ENCODE data around the gene SHISA9.

The SHISA9 gene

GRCh38 chr16:12959072-12959471, 57.7 kb downstream of the SHISA9 start:
- DNase-seq, result no peak

DNA sequence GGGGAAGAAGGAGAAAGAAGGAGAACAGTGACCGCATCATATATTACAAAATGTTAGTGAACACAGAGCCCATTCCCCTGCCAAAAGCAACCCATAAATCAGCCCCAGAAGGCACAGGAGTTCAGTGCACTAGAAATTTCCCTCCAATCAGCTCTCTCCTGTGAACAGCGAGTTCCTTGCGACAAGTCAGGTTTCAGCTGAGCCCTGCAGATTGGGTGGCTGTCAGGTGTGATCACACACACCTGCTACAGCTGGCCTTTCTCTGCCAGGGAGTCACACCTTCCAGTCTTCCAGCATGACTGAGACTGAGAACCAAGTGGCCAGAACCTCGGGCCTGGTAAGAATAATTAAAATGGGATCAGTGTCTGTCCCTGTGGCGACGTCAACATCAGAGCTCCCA, 60.2 kb downstream of the SHISA9 start:
- DNase-seq, result no peak

- DNase-seq, result no peak
Observed at GRCh38 chr16:12964461-12964860, 63.1 kb downstream of the SHISA9 start.

GRCh38 chr16:12965274-12965804, 63.9 kb downstream of the SHISA9 start:
- DNase-seq, result no peak

DNA sequence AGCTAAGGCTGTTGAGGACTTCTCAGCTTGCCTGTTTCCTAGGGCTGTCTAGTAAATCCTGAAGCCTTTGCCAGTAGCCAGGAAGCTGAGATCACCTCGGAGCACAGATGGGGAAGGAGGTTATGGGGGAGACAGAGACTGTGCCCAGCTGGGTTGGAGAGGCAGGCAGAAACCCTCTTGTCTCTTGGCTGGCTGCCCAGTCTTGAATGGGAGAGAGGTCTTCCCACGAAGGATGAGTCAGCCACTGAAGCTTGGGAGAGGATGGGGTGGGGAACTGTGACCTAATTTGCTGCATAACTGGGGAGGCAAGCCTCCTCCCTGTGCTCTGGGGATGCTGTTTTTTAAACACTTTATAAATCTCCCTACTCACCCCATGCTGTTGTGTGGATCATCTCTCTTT, 69.8 kb downstream of the SHISA9 start:
- DNase-seq, result peak; percentile 20 to 53

DNA sequence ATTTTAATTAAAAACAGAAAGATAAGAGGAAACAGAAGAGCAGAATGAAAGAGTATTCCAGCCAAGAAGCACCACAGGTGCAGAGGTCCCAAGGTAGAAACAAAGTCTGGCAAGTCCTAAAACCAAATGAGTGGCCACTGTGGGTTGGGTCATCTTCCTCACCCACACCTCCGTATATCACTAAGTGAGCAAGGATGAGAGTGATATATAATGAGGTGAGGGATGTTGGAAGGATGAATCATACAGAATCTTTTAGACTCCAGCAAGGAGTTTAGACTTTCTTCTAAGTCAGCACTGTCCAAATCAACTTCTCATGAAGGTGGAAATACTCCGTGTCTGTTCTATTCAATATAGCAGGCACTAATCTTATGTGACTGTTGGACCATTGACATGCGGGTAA, 70.8 kb downstream of the SHISA9 start:
- no peak for DNase-seq

GRCh38 chr16:12975766-12976165, 74.4 kb downstream of the SHISA9 start:
- no peak for DNase-seq

DNA sequence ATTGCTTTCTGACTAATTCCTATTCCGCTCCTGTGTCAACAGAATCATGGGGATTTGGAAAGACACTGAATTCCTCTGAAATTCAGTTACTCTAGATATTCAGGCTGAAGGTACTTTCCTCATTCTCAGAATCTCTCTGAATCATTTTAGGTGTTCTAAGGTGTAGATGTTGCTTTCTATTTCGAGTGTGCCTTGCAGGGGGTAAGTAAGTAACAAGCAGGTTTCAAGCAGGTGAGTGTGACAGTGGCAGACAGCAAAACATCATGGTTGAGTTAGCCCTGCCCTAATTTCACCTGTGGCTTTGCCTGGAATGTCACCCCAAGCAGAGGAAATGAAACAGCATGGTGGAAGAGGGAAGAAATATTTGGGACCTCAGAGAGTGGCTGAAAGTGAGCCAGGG, 75.1 kb downstream of the SHISA9 start:
- no peak for DNase-seq

- no peak for DNase-seq
Observed at GRCh38 chr16:12976936-12977335, 75.5 kb downstream of the SHISA9 start.

GRCh38 chr16:12985516-12985915, 84.1 kb downstream of the SHISA9 start:
- DNase-seq, result no peak

DNA sequence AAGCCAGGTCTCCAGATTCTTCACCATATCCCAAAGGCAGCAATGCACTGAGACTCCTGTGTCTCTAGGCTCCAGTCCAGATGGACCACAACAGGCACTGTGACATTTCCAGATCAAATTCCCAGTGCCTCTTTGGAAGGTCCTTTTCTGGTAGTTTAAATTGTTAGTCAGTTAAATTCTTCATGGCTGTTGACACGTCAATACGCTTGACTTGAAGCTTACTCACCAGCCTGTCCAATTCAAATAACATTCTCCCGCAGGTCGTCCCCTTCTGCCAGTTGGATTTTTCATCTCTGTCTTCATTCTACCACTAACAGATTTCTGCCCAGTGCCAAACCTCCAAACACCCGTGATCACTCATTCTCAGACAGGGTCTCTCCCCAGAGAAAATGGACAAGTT, 86.7 kb downstream of the SHISA9 start:
- DNase-seq, result no peak

DNA sequence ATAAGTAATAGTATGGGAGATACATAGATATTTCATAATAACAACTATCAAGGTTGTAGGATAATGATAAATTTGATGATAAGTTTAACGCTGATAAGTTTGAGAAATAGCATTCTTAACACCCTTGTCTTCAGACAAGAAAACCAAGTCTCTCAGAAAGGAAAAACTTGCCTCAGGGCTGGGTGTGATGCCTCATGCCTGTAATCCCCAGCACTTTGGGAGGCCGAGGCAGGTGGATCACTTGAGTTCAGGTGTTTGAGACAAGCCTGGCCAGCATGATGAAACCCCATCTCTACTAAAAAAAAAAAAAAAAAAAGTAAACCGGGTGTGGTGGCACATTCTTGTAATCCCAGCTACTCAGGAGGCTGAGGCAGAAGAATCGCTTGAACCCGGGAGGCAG, 90.7 kb downstream of the SHISA9 start:
- DNase-seq, result no peak

GRCh38 chr16:12994402-12994801, 93.0 kb downstream of the SHISA9 start:
- no peak for DNase-seq

- DNase-seq, result no peak
Observed at GRCh38 chr16:12995721-12996372, 94.4 kb downstream of the SHISA9 start.

DNA sequence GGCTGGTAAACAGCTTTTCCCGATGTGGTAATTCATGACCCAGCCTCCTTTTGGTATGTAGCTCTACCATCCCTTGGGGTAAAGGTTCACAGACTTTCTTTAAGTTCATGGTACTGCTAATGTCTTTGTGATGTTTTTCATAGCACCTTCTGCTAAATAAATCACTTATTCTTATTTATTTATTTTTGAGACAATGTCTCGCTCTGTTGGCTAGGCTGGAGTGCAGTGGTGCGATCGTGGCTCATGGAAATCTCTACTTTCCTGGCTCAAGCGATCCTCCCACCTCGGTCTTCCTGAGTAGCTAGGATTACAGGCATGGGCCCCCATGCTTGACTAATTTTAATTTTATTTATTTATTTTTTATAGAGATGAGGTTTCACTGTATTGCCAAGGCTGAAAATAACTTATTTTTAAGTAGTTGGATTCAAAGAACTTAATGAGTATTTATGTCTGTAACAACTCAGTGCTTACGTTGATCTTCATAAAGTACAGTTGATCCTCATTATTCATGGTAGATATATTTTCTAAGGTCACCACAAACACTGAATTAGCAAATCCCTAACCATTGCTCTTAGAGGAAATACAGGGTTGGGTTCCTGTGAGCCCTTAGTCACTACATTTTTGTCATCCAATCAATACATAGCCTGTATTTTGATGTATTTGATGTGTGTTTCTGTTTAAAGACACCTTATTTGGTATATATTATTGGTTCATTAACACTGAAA, 97.1 kb downstream of the SHISA9 start:
- DNase-seq, result no peak

DNA sequence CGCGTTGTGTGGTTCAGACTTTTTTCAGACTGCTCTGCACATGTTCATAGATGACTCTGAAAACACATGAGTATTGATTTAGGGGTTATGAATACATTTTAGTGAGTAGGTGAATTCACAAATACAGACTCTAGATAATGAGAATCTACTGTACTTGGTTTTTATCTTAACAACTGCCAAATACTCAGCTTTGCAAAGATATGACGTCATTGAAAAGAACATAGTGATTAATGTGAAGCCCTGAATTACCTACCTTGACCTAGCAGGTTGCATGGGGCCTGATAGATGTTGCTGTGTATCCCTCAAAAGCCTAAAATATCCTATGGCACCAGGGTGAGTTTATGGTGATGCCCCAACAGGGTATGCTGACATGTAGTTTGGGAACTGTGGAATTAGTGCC, 98.0 kb downstream of the SHISA9 start:
- DNase-seq, result no peak

- DNase-seq, result no peak
Observed at GRCh38 chr16:13005721-13006247, 104.4 kb downstream of the SHISA9 start.

- DNase-seq, result no peak
Observed at GRCh38 chr16:13012601-13013000, 111.2 kb downstream of the SHISA9 start.

- DNase-seq, result no peak
Observed at GRCh38 chr16:13013043-13013442, 111.6 kb downstream of the SHISA9 start.

GRCh38 chr16:13014476-13014875, 113.1 kb downstream of the SHISA9 start:
- no peak for DNase-seq

GRCh38 chr16:13018026-13018425, 116.6 kb downstream of the SHISA9 start:
- no peak for DNase-seq

- no peak for DNase-seq
Observed at GRCh38 chr16:13021996-13022395, 120.6 kb downstream of the SHISA9 start.

- no peak for DNase-seq
Observed at GRCh38 chr16:13029786-13030185, 128.4 kb downstream of the SHISA9 start.

DNA sequence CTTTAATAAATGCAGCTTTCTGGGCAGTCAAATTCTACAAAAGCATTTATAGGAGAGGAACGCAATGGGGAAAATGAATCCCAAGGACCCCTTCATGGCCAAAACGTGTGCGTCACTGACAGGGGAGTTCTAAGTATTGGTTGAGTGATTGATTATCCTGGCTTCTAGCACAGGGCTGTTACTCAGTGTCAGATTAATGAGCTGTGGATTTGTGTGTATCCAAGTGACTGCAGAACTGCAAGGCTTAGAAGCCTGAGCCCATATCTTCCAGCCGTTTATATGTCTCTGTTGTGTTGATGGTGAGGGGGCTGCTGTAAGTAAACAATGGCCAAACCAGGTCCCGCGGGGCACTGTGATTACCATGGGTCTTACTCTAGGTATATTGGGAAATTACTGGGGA, 129.4 kb downstream of the SHISA9 start:
- no peak for DNase-seq
